Transverse colon (tissue), 4 donors: Measurements from ENCODE around the gene TNFRSF18. TPM values are rescaled to one million over a fixed set of nuclear protein-coding genes. Genes with fewer than 3 reads are reported as not detected.
A peak's percentile ranks its signal among the peaks of the same experiment; 100 is the strongest.

Experiments
- DNase-seq: peaks from one replicate; pipeline ENCODE4 v3.0.0-alpha.2; 2019
- H3K27ac ChIP-seq, 4 donors: fragments of 200-600 bp; sonication (generic); 2 replicates each; pipeline ENCODE4 v1.5.1; 2016 to 2018; ENCODE audit warnings: inconsistent platforms in 4 of 4
- H3K27me3 ChIP-seq: fragments of 200-600 bp; sonication (generic); 2 replicates; pipeline ENCODE4 v1.5.1; 2017; ENCODE audit warnings: inconsistent platforms
- H3K36me3 ChIP-seq, 4 donors: fragments of 200-600 bp; sonication (generic); 2 replicates each; pipeline ENCODE4 v1.5.1; 2017 to 2019; ENCODE audit warnings: inconsistent platforms in 4 of 4
- H3K4me1 ChIP-seq, 4 donors: fragments of 200-600 bp; sonication (generic); 2 replicates each; pipeline ENCODE4 v1.5.1; 2017 to 2020; ENCODE audit warnings: inconsistent platforms in 4 of 4
- H3K4me3 ChIP-seq, 4 donors: fragments of 200-600 bp; sonication (generic); 1 replicate in 1 of 4; 2 replicates in 3 of 4; pipeline versions ENCODE4 v1.5.1 to v1.6.1; 2017 to 2019; ENCODE audit warnings: inconsistent platforms in 4 of 4
- H3K9me3 ChIP-seq, 2 donors: fragments of 200-600 bp; sonication (generic); 2 replicates each; pipeline ENCODE4 v1.5.1; 2017 to 2019; ENCODE audit warnings: inconsistent platforms in 2 of 2
- CTCF ChIP-seq, 5 experiments: fragments of 200-600 bp in 3 of 5; fragments of 450-650 bp in 2 of 5; sonication (generic) in 3 of 5; IDR thresholded peaks; 1 replicate in 2 of 5; 2 replicates in 3 of 5; pipeline ENCODE4 v1.5.1; 2016 to 2017; ENCODE audit warnings: antibody characterized with exemption in 5 of 5, inconsistent platforms in 3 of 5, mild to moderate bottlenecking in 2 of 5, moderate library complexity in 1 of 5
- EP300 ChIP-seq: sonication (generic); formaldehyde crosslinking; IDR thresholded peaks from one replicate; pipeline ENCODE4 v1.6.1; 2017; ENCODE audit warnings: antibody characterized with exemption, low read depth
- POLR2A ChIP-seq: fragments of 450-650 bp; IDR thresholded peaks from one replicate; pipeline ENCODE4 v1.6.1; 2016; ENCODE audit warnings: antibody characterized with exemption, mild to moderate bottlenecking, moderate library complexity
- POLR2AphosphoS5 ChIP-seq, 3 donors: sonication (generic); formaldehyde crosslinking; IDR thresholded peaks; one replicate each; pipeline ENCODE4 v1.6.1; 2016; ENCODE audit warnings: antibody characterized with exemption in 3 of 3
- WGBS, 2 donors: methylation state at CpG; one replicate each; pipeline ENCODE4 v1.1.5; 2018; ENCODE audit warnings: low coverage in 1 of 2; 5-methylcytosine and 5-hydroxymethylcytosine counted together
- in situ Hi-C, 4 donors: fragments of 200-750 bp; cut with MboI; loops; one replicate each; pipeline versions ENCODE4 v1.15.0 to v1.15.1; 2017; ENCODE audit warnings: low sequenced_read_pairs in 3 of 4, low pct_ligation_motif_present in 1 of 4, low pct_unique_long_range_greater_than_20kb in 1 of 4
- intact Hi-C: fragments of 100-400 bp; cut with DNase I; formaldehyde crosslinking; loops from one replicate; pipeline ENCODE4 v1.15.1; 2023; ENCODE audit warnings: low total_unique reads
- total RNA-seq, 4 donors: library from RNA; depleted of rRNA; stranded (reverse); fragments of >200 nt; gene quantifications; one replicate each; pipeline ENCODE4 v1.1.0, GENCODE V29; 2016

The TNFRSF18 gene
- total RNA-seq, 4 donors from 2014 or later: 3.3 to 7.9 TPM; not detected in 2

- intact Hi-C loops: loop anchor here (10.0 kb wide), 1 partner anchor 71 kb away; no protein-coding TSS in a partner anchor
- H3K9me3 ChIP-seq: no peaks in the 10 kb centered on the region
- in situ Hi-C loops: no loop called here
- H3K4me3 ChIP-seq: no peak overlapping the region
- H3K27me3 ChIP-seq: no peaks in the 10 kb centered on the region
- no peak overlapping the region for H3K27ac ChIP-seq
- DNase-seq: no peak
- no peak for TF ChIP-seq CTCF (IDR thresholded peaks at IDR 0.05)
- no peak for TF ChIP-seq EP300
- TF ChIP-seq POLR2A: no peak
- no peak for TF ChIP-seq POLR2AphosphoS5 (IDR thresholded peaks at IDR 0.05)
- peaks cover 16 to 25% (median 19%) of the 10 kb centered on the region in 4 donors for H3K4me1 ChIP-seq
- H3K36me3 ChIP-seq: peaks cover 0 to 27% (median 6%) of the 10 kb centered on the region in 4 donors
- WGBS, 2 donors: 90% methylated on average over 18 of the region's 18 CpGs; no CpG with 5 or more reads in 1 of the 2 donors
Observed at GRCh38 chr1:1225913-1226312, 19.5 kb upstream of the TNFRSF18 start.

GRCh38 chr1:1225238-1225845 is 18.9 kb upstream of the TNFRSF18 start:
- Histone ChIP-seq H3K27me3 (no peaks in the 10 kb centered on the region), H3K4me3 (no peak overlapping the region), H3K4me1 (peaks cover 10 to 19% (median 14%) of the 10 kb centered on the region in 4 donors), H3K9me3 (no peaks in the 10 kb centered on the region), H3K36me3 (peaks cover 0 to 32% (median 6%) of the 10 kb centered on the region in 4 donors), H3K27ac (no peak overlapping the region)
- DNase-seq: peak; percentile 52
- intact Hi-C loops: loop anchor here (10.0 kb wide), 1 partner anchor 71 kb away; no protein-coding TSS in a partner anchor
- in situ Hi-C loops: no loop called here
- WGBS, 2 donors: 83% methylated on average over 32 of the region's 34 CpGs; no CpG with 5 or more reads in 1 of the 2 donors
- no peak for TF ChIP-seq CTCF (IDR thresholded peaks at IDR 0.05)
- no peak for TF ChIP-seq EP300
- no peak for TF ChIP-seq POLR2AphosphoS5 (IDR thresholded peaks at IDR 0.05)
- TF ChIP-seq POLR2A: no peak

GRCh38 chr1:1223891-1224290 is 17.5 kb upstream of the TNFRSF18 start:
- Histone ChIP-seq H3K9me3 (no peaks in the 10 kb centered on the region), H3K4me1 (peaks cover 0 to 6% (median under 1%) of the 10 kb centered on the region in 4 donors), H3K27ac (no peak overlapping the region), H3K27me3 (no peaks in the 10 kb centered on the region), H3K36me3 (peaks cover 0 to 37% (median 7%) of the 10 kb centered on the region in 4 donors), H3K4me3 (no peak overlapping the region)
- in situ Hi-C loops: no loop called here
- 93 to 98% methylated on average over 10 to 21 of the region's 21 CpGs for WGBS, 2 donors
- TF ChIP-seq POLR2AphosphoS5 (IDR thresholded peaks at IDR 0.05) (no peak), CTCF (IDR thresholded peaks at IDR 0.05) (no peak), POLR2A (no peak), EP300 (no peak)
- intact Hi-C loops: loop anchor here (10.0 kb wide), 1 partner anchor 69 kb away; no protein-coding TSS in a partner anchor
- no peak for DNase-seq

GRCh38 chr1:1223321-1223720 is 16.9 kb upstream of the TNFRSF18 start:
- no peak for DNase-seq
- peaks cover 0 to 6% (median 0%) of the 10 kb centered on the region in 4 donors for H3K4me1 ChIP-seq
- no peak overlapping the region for H3K4me3 ChIP-seq
- TF ChIP-seq POLR2A (no peak), POLR2AphosphoS5 (IDR thresholded peaks at IDR 0.05) (no peak), CTCF (IDR thresholded peaks at IDR 0.05) (no peak), EP300 (no peak)
- intact Hi-C loops (loop anchor here (10.0 kb wide), 1 partner anchor 69 kb away; no protein-coding TSS in a partner anchor), in situ Hi-C loops (no loop called here)
- H3K36me3 ChIP-seq: peaks cover 0 to 40% (median 8%) of the 10 kb centered on the region in 4 donors
- 93% methylated on average over 3 to 15 of the region's 15 CpGs for WGBS, 2 donors
- no peaks in the 10 kb centered on the region for H3K9me3 ChIP-seq
- no peaks in the 10 kb centered on the region for H3K27me3 ChIP-seq
- no peak overlapping the region for H3K27ac ChIP-seq
